ENCODE measurements around the gene THRSP. TPM values are rescaled to one million over a fixed set of nuclear protein-coding genes. Genes with fewer than 3 reads are reported as not detected.

Gene THRSP
- total and polyA plus RNA-seq, 2 of the 8 experiments (the other 6 are each of a cell fraction or from before 2014, with no cell fraction given) = 0.11 TPM; not detected in 1

Other genes starting within 250 kb of the THRSP start
- 79.3 and 87.9 TPM in 2 replicates for gene RSF1, start 243.1 kb upstream of the THRSP start, total RNA-seq (2021; fragmentation: NEBNext Ultra II Directional; extraction: Animal tissue kit (Norgen Biotek cat#: 25700))
- gene RSF1, start 243.1 kb upstream of the THRSP start, polyA plus RNA-seq (2011; rRNA removed) = 16.7 and 17.8 TPM in 2 replicates
- gene AAMDC, start 242.7 kb upstream of the THRSP start, total RNA-seq (2021; fragmentation: NEBNext Ultra II Directional; extraction: Animal tissue kit (Norgen Biotek cat#: 25700)) = 19.5 and 20.9 TPM in 2 replicates
- 14.3 and 17.2 TPM in 2 replicates for gene AAMDC, start 242.7 kb upstream of the THRSP start, polyA plus RNA-seq (2011; rRNA removed)
- 31.3 and 33.4 TPM in 2 replicates for gene INTS4, start 69.2 kb upstream of the THRSP start, total RNA-seq (2021; fragmentation: NEBNext Ultra II Directional; extraction: Animal tissue kit (Norgen Biotek cat#: 25700))
- 24.7 and 27.0 TPM in 2 replicates for gene INTS4, start 69.2 kb upstream of the THRSP start, polyA plus RNA-seq (2011; rRNA removed)
- gene KCTD14, start 40.6 kb upstream of the THRSP start, total RNA-seq (2021; fragmentation: NEBNext Ultra II Directional; extraction: Animal tissue kit (Norgen Biotek cat#: 25700)) = 21.6 and 22.7 TPM in 2 replicates
- gene KCTD14, start 40.6 kb upstream of the THRSP start, polyA plus RNA-seq (2011; rRNA removed) = 15.2 and 24.9 TPM in 2 replicates
- gene NDUFC2, start 16.0 kb downstream of the THRSP start, total RNA-seq (2021; fragmentation: NEBNext Ultra II Directional; extraction: Animal tissue kit (Norgen Biotek cat#: 25700)) = 216 and 218 TPM in 2 replicates
- gene NDUFC2, start 16.0 kb downstream of the THRSP start, polyA plus RNA-seq (2011; rRNA removed) = 356 and 477 TPM in 2 replicates
- 56.9 and 66.7 TPM in 2 replicates for gene ALG8, start 75.8 kb downstream of the THRSP start, total RNA-seq (2021; fragmentation: NEBNext Ultra II Directional; extraction: Animal tissue kit (Norgen Biotek cat#: 25700))
- 45.5 and 84.3 TPM in 2 replicates for gene ALG8, start 75.8 kb downstream of the THRSP start, polyA plus RNA-seq (2011; rRNA removed)
- 4.1 and 6.2 TPM in 2 replicates for gene KCTD21, start 124.8 kb downstream of the THRSP start, total RNA-seq (2021; fragmentation: NEBNext Ultra II Directional; extraction: Animal tissue kit (Norgen Biotek cat#: 25700))
- gene KCTD21, start 124.8 kb downstream of the THRSP start, polyA plus RNA-seq (2011; rRNA removed) = 3.2 and 5.0 TPM in 2 replicates
- gene USP35, start 125.1 kb downstream of the THRSP start, total RNA-seq (2021; fragmentation: NEBNext Ultra II Directional; extraction: Animal tissue kit (Norgen Biotek cat#: 25700)) = 6.8 and 7.8 TPM in 2 replicates
- 4.6 and 7.2 TPM in 2 replicates for gene USP35, start 125.1 kb downstream of the THRSP start, polyA plus RNA-seq (2011; rRNA removed)